ENCODE data around the gene TWNK. TPM values are rescaled to one million over a fixed set of nuclear protein-coding genes. Genes with fewer than 3 reads are reported as not detected.

The TWNK gene
- total and polyA plus RNA-seq, 10 donors = 5.6 to 9.9 (median 8.2) TPM

DNA sequence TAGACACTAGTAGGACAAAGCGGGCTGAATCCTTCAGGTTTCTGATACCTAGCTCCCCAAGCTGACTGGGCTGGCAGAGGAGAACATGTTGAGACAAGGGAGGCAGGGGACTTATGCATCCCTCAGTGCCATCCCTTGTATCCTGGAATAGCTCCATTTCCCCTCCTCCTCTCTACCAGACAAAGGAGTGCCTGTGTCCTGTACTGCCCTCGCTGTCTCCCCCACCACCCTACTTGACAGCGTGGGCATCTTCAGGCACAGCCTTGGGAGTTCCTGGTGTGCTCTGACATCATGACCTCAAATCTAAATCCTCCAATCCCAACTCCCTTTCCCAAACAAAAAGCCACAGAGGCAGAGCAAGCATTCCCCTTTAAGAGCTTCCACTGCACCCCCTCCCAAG is 52.7 kb downstream of the TWNK start:
- DNase-seq = no peak
- TF ChIP-seq, protein P1, sequence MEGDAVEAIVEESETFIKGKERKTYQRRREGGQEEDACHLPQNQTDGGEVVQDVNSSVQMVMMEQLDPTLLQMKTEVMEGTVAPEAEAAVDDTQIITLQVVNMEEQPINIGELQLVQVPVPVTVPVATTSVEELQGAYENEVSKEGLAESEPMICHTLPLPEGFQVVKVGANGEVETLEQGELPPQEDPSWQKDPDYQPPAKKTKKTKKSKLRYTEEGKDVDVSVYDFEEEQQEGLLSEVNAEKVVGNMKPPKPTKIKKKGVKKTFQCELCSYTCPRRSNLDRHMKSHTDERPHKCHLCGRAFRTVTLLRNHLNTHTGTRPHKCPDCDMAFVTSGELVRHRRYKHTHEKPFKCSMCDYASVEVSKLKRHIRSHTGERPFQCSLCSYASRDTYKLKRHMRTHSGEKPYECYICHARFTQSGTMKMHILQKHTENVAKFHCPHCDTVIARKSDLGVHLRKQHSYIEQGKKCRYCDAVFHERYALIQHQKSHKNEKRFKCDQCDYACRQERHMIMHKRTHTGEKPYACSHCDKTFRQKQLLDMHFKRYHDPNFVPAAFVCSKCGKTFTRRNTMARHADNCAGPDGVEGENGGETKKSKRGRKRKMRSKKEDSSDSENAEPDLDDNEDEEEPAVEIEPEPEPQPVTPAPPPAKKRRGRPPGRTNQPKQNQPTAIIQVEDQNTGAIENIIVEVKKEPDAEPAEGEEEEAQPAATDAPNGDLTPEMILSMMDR (IDR thresholded peaks at IDR 0.05 in 8 of 11, conservative IDR thresholded peaks at IDR 0.05 in 3 of 11) = peak in 1 of 11 experiments; percentile 9
- TF ChIP-seq POLR2AphosphoS5 (IDR thresholded peaks at IDR 0.05) = no peak
- no peaks in the 10 kb centered on the region for H3K27me3 ChIP-seq (replicated peaks in 1 of 7)
- no peak overlapping the region for H3K4me3 ChIP-seq
- H3K9me3 ChIP-seq = no peaks in the 10 kb centered on the region
- peaks cover 5 to 56% (median 47%) of the 10 kb centered on the region in 6 donors for H3K36me3 ChIP-seq
- intact Hi-C loops (cut with DNase I; ENCODE audit: low total_unique reads) = no loop called here
- H3K4me1 ChIP-seq = peaks cover 15 to 32% (median 25%) of the 10 kb centered on the region in 6 donors
- 89 to 100% (median 93%) methylated on average over 3 of the region's 3 CpGs for WGBS, 5 donors
- H3K27ac ChIP-seq = no peak overlapping the region

DNA sequence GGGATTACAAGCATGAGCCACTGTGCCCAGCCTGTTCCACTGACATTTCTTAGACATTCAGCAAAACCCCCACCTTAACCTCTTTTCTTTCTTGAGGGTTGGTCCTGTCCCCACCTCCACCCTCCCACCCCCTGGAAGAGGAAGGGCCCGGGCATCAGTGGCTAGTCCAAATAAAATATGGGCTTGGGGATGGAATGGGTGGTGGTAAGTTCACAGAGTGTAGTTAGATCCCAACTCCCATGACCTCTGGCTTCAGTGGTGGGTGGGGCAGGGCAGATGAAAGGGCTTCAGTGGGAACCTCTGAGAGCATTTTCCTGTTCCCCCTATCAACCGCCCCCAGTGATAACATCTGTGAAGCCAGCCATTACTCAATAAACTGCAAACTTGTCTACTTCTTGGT is 53.5 kb downstream of the TWNK start:
- TF ChIP-seq, protein P1 (IDR thresholded peaks at IDR 0.05 in 8 of 11, conservative IDR thresholded peaks at IDR 0.05 in 3 of 11) = no peak
- TF ChIP-seq POLR2A (IDR thresholded peaks at IDR 0.05) (no peak), POLR2AphosphoS5 (IDR thresholded peaks at IDR 0.05) (no peak)
- no peak overlapping the region for H3K4me3 ChIP-seq
- peak; percentile 71 for DNase-seq
- no peaks in the 10 kb centered on the region for H3K9me3 ChIP-seq
- peaks cover 15 to 32% (median 25%) of the 10 kb centered on the region in 6 donors for H3K4me1 ChIP-seq
- 27 to 66% (median 41%) methylated on average over 2 of the region's 2 CpGs for WGBS, 5 donors
- H3K36me3 ChIP-seq = peaks cover 5 to 48% (median 40%) of the 10 kb centered on the region in 6 donors
- H3K27me3 ChIP-seq (replicated peaks in 1 of 7) = no peaks in the 10 kb centered on the region
- peak overlapping the region in 2 of 8 donors; percentile 6 to 88 for H3K27ac ChIP-seq
- intact Hi-C loops (cut with DNase I; ENCODE audit: low total_unique reads) = no loop called here

- DNase-seq = peak; percentile 85
- Histone ChIP-seq H3K9me3 (no peaks in the 10 kb centered on the region), H3K4me3 (no peak overlapping the region), H3K4me1 (peaks cover 15 to 32% (median 25%) of the 10 kb centered on the region in 6 donors), H3K27me3 (replicated peaks in 1 of 7) (peaks cover 0 to 3% (median 0%) of the 10 kb centered on the region in 7 donors), H3K36me3 (peaks cover 4 to 43% (median 35%) of the 10 kb centered on the region in 6 donors), H3K27ac (peak overlapping the region in 4 of 8 donors; percentile 77 to 88 (median 80))
- TF ChIP-seq POLR2AphosphoS5 (IDR thresholded peaks at IDR 0.05) (peak in 1 of 3 donors; percentile 21), POLR2A (IDR thresholded peaks at IDR 0.05) (no peak)
- TF ChIP-seq, protein P1 (IDR thresholded peaks at IDR 0.05 in 8 of 11, conservative IDR thresholded peaks at IDR 0.05 in 3 of 11) = peak; percentile 82 to 96 (median 92)
- intact Hi-C loops (cut with DNase I; ENCODE audit: low total_unique reads) = no loop called here
- WGBS, 5 donors = 26 to 37% (median 27%) methylated on average over 5 to 6 of the region's 6 CpGs
These were observed 54.0 kb downstream of the TWNK start for GRCh38 chr10:101041252-101041761.

- peak overlapping the region in 3 of 8 donors; percentile 43 to 67 (median 54) for H3K4me3 ChIP-seq
- DNase-seq = no peak
- intact Hi-C loops (cut with DNase I; ENCODE audit: low total_unique reads) = no loop called here
- peak overlapping the region; percentile 77 to 88 (median 82) for H3K27ac ChIP-seq
- peaks cover 0 to 11% (median 3%) of the 10 kb centered on the region in 7 donors for H3K27me3 ChIP-seq (replicated peaks in 1 of 7)
- peaks cover 15 to 32% (median 25%) of the 10 kb centered on the region in 6 donors for H3K4me1 ChIP-seq
- WGBS, 5 donors = 60 to 81% (median 68%) methylated on average over 4 of the region's 4 CpGs
- TF ChIP-seq, protein P1 (IDR thresholded peaks at IDR 0.05 in 8 of 11, conservative IDR thresholded peaks at IDR 0.05 in 3 of 11) = no peak
- no peak for TF ChIP-seq POLR2A (IDR thresholded peaks at IDR 0.05)
- TF ChIP-seq POLR2AphosphoS5 (IDR thresholded peaks at IDR 0.05) = no peak
- peaks cover 0 to 35% (median 28%) of the 10 kb centered on the region in 6 donors for H3K36me3 ChIP-seq
- no peaks in the 10 kb centered on the region for H3K9me3 ChIP-seq
These were observed 54.8 kb downstream of the TWNK start for GRCh38 chr10:101042118-101042517.
